Erythroblast (primary cell): Measurements from ENCODE around the gene ETS1.

Experiments used
- GATA1 ChIP-seq: IDR thresholded peaks from 2 replicates; pipeline ENCODE4 v1.6.1; 2011; ENCODE audit warnings: low read depth, mild to moderate bottlenecking, control low read depth, low read length, moderate library complexity
- POLR2A ChIP-seq: IDR thresholded peaks from 2 replicates; pipeline ENCODE4 v1.6.1; 2011; ENCODE audit warnings: mild to moderate bottlenecking, low read length

DNA sequence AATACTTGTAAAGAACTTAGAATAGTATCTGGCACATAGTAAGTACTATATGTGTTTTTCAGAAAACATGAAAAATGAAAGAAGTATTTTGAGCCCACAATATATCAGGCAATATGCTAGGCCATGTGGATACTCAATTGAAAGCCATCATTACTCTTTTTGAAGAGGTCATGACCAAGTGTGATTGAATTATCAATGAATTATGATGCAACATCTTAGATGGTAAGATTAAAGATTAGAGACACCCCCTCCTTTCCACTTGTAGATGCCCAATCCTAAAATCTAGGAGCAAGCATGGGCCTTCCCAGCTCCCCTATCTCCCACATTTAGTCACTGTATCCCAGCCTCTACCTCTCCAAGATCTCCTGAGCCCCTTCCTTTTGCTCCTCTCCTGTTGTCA is 154.4 kb downstream of the ETS1 start:
- no peak for TF ChIP-seq POLR2A
- no peak for TF ChIP-seq GATA1
